Right renal cortex interstitium (tissue), 3 donors: Measurements from ENCODE around the gene ADAMTSL1. TPM values are rescaled to one million over a fixed set of nuclear protein-coding genes. Genes with fewer than 3 reads are reported as not detected.

Experiments used
- DNase-seq, 3 donors: peaks; one replicate each; pipeline ENCODE4 v3.0.0-alpha.2; 2013; ENCODE audit warnings: low read depth in 3 of 3, low spot score in 2 of 3
- polyA plus RNA-seq, 3 donors: library from polyadenylated mRNA; unstranded; fragments of 120-200 nt; gene quantifications; one replicate each; pipeline ENCODE4 v1.2.1, GENCODE V29; 2013; ENCODE audit not compliant: insufficient read length in 3 of 3

Gene ADAMTSL1
- polyA plus RNA-seq, 3 donors = 11.3 to 16.5 (median 16.1) TPM

- no peak for DNase-seq
These were observed 13.9 kb upstream of the ADAMTSL1 start for GRCh38 chr9:18459962-18460584.

GRCh38 chr9:18461496-18461895, 12.5 kb upstream of the ADAMTSL1 start:
- no peak for DNase-seq

GRCh38 chr9:18463991-18464390, 10.0 kb upstream of the ADAMTSL1 start:
- no peak for DNase-seq

DNA sequence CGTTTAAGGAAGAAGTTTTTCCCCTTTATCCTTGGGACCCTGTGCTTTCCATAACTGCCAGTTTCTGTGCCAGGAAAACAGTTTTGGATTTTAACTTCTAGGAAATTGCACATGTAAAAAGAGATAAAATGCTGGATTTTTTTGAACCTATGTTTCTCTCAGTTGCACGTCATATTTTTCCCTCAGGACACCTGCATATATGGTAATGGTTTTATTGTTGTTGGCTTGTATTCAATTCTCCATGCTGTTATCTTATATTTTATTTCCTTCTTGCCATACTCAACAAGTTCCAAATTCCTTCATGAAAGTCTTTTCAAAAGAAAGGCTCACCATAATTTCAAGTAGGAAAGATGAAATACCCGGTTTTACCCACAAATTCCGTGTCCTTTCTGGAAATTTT, 7.9 kb upstream of the ADAMTSL1 start:
- no peak for DNase-seq

DNA sequence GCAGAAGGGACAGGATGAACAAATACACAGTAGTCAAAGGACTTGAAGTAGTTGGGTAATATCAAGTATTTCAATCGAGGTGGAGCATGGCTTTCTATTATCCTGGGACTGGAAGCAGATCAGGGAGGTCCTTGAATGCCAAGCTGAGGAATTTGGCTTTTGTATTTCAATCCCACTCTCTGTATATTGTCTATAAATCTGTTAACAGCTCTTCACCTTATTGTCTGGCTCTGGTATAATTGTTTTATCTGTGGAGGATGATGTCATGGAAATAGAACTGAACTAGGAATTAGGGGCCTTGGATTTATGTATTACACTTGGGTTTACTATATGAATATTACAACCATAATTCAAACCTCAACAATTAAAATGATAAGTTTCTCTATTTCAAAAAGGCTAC, 6.3 kb upstream of the ADAMTSL1 start:
- DNase-seq = no peak

DNA sequence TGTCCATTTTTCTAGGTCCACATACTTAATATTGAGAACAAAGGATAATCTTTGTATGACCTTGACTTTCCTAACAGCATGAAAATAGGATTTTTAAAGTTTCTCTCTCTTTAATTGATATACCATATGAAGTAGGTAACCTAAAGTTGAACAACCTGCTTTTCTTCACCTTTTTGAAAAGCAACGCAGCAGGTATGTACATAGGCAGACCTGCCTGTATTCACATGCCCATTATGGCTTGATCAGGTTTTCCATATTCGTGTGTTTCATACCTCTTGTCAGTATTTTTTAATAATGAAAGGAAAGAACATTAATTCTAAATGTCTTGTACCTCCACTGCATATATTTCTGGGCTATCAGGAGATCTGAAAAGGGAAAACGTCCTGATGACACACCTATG, 1.5 kb upstream of the ADAMTSL1 start:
- DNase-seq = no peak

- no peak for DNase-seq
These were observed 1.1 kb upstream of the ADAMTSL1 start for GRCh38 chr9:18472841-18473251.

DNA sequence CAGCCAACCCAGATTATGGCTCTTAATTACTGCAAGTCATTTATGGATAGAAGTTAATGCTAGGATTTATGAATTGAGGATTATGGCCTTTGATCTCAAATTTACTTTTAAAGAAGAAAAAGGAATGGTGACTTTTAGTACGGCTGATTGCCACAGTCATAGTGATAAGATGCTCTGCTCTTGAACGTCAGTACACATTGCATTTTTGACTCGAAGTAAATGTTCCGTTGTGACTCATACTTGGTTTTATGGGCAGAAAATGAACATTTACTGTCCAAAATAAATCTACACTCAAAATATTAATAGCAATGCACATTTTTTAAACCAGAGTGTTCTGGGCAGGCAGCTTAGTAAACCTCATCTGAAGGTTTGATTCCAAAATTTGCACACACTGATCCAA, 830 bp downstream of the ADAMTSL1 start:
- DNase-seq = no peak

DNA sequence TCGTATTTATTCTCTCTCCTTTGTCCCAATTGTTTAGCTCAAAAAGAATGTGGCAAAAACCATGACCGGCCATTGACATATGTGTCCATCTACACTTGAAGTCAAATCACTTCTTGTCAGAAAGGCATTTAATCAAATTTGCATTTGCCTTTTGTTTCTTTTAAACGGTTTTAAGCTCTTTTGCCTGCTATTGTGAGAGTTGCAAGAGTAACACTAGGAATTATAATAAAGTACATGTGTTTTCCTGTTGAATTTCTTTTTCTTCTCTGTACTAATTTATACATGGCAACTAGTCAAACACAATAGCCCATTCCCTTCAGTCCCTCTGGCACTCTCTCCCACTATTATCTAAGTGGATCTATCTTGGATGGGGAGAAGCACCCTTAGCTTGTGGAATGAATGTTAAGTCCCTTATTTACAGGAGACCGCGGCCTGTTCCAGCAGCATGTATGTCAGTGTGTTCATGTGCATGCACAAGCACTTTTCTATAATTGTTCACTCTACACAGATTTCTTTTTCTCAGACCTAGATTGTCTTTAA, 3.2 kb downstream of the ADAMTSL1 start:
- DNase-seq = no peak

- DNase-seq = no peak
These were observed 3.8 kb downstream of the ADAMTSL1 start for GRCh38 chr9:18477719-18478118.

DNA sequence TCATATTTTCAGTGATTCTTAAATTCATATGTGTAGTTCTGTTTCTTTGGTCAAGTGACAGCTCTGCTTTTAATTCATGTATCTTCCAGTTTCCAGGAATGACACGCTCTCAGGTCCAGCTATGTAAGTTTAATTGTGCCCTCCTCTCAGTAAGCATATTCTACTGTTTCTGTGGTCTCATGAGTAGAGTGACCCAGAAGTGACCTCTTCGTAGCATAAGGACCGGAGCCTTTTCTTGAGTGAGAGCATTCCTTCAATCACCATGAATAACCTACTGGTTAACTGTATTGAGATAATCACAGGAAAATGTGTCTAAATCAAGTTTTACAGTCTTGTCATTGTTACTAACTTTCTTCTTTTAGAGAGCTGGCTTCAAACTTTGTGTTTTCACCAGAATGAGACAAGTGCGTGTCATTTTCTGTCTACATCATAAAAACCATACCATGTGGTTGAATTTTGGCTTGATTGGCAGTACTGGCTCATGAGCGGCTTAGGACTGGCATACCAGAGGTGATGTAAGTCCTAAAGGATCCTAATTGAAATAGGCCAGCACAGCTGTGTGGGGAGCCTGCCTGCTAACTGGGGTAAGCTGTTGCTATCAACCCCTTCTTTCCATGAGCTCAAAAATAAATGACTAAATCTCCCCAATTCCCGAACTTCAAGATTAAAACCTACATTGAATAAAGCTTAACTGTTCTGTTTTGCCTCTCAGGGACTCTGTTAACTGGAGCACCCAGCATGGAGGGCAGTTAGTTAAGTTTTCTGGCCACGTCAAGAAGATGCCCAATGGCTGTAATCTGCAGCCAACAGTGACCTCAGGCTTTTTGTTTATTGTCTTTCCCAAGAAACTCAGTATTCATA, 4.8 kb downstream of the ADAMTSL1 start:
- DNase-seq = no peak

GRCh38 chr9:18479405-18479804, 5.5 kb downstream of the ADAMTSL1 start:
- DNase-seq = no peak

GRCh38 chr9:18480662-18481093, 6.7 kb downstream of the ADAMTSL1 start:
- no peak for DNase-seq

DNA sequence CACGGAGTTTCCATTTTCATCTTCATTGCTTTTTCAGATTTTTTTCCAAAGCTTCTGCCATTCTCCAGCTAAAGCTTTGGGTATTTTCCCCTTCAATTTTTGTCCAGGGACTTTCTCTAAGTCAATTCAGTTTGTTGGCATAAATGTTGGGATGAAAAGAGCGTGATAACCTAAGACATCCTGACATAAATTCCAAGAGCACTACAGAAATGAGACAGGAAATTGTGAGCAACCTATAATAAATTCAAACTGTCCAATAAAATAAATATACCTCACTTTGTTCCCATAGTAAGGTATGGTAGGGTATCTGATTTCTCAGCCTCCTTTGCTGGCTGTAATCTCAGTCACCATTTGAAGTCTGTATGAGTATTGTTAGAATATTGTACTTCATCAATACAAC, 8.4 kb downstream of the ADAMTSL1 start:
- no peak for DNase-seq

DNA sequence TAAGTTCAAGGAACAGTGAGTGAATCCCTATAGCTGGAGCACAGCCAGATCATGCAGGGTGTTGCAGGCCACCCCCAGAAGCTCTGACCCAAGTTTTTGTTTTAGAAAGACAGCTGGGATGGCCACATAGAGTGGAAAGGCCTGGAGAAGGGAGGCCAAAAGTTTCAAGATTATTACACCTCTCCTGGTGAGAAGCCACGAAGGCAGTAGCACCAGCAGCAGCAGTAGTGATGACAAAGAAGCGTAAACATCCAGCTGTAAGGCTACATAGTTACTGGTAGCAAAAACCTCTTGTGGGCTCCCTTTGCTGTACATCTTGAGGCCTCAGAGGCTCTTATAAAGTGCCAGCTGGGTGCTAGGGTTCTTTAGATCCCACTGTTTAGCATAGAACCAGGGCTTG, 11.8 kb downstream of the ADAMTSL1 start:
- DNase-seq = no peak

- no peak for DNase-seq
These were observed 13.7 kb downstream of the ADAMTSL1 start for GRCh38 chr9:18487611-18488010.

DNA sequence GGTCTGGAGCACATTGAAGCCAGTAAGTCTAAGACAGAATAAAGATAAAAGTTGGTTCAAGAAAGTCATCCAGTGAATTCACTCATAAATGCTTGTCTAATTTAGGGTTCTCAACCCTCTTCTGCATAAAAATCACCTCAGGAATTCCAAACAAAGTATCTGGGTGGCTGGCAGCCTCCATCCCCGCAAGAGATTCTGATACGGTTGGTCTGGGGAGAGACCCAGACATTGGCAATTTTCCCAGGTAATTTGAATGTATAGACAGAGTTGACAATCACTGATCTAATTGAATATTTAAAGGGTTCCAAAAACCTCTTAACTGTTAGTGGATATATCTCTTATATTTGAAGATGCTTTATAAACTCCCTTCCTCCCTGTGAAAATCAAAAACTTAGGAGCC, 14.9 kb downstream of the ADAMTSL1 start:
- no peak for DNase-seq

- DNase-seq = no peak
These were observed 15.9 kb downstream of the ADAMTSL1 start for GRCh38 chr9:18489861-18490260.

DNA sequence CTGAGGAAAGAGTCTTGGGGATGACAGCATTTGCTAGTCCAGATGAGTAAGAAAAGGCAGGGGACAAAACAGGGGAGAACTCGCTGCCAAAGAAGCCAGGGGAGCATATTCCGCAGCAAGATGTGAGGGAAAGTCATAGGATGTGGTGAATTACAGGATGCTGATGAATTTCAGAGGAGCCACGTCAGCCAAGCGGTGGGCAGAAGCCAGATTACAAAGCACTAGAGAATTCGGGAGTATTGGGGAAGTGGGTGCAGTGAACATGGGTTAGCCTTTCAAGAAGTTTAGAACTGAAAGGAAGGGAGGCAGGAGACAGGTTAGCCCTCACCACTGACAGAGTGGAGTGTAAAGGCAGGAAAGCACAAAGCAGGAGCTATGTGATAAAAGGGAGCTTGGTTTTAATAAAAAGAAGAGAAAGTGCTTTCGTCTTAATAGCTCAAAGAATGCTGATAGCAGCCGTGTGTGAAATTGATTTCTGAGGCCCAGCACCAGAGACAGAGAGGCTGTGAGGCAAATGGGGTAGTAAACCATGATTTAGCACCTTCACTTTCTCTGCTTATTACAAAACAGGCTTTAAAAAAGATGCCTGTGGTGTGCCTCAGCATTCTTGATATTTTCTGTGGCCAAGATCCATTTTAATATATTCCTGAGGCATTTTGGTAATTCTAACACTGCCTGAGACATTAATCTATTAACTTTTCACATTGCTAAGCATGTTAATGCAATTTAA, 16.9 kb downstream of the ADAMTSL1 start:
- DNase-seq = no peak

DNA sequence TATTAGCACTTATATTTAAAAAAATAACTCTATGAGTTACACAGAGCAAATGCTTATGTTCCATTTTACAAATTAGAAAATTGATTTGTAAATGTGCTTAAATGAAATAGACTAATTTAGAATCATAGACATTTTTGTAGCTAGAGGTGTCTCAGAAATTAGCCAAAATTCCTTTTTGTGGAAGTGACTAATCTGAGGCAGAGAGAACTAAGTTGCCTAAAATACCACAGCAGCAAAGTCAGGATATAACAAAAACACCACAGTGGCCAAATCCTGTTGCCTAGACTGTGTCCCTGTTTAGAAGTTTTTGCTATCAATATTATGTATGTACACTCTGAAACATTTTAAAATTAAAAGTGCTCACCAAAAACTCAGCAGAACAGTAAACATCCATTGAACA, 18.7 kb downstream of the ADAMTSL1 start:
- DNase-seq = no peak

DNA sequence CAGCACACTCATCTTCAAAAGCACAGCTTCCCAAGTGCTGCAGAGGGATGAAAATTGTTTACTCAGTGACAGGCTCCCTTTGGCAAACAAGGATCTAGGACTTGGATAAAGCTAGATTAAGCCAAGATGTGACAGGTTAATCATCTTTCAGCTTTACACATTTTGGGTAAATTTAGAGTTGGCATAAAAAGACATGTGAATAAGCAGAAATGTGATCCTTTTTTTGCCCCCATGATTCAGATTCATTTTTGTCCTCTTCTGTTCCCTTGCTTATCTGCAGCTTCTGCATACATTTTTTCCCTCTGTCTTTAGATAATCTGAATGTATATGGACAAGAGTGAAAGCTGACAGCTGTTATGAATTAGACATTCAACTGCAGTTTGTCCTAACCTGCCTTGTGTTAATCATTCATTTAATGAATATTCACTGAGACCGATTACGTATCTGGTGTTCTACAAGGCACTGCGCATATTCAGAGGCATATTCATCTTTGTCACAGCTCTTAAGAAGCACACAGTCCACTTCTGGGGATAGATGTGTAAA, 19.6 kb downstream of the ADAMTSL1 start:
- no peak for DNase-seq
